Liver (tissue), 9 donors: ENCODE data around the gene TMEM244. TPM values are rescaled to one million over a fixed set of nuclear protein-coding genes. Genes with fewer than 3 reads are reported as not detected.

Source experiments
- DNase-seq: peaks from one replicate; pipeline ENCODE4 v3.0.0-alpha.2; 2017; ENCODE audit warnings: low spot score
- H3K27ac ChIP-seq, 2 donors: one replicate each; pipeline ENCODE4 v1.7.0; 2013; ENCODE audit warnings: inconsistent platforms in 2 of 2, low read length in 2 of 2, control low read depth in 1 of 2, low read depth in 1 of 2, mild to moderate bottlenecking in 1 of 2
- H3K27me3 ChIP-seq, 4 donors: one replicate each; pipeline versions ENCODE4 v1.6.1 to v1.7.0; 2013; ENCODE audit warnings: low read length in 3 of 4, inconsistent platforms in 1 of 4, mild to moderate bottlenecking in 1 of 4, moderate library complexity in 1 of 4; ENCODE audit not compliant: control insufficient read depth in 4 of 4, insufficient read depth in 4 of 4
- H3K36me3 ChIP-seq, 4 donors: one replicate each; pipeline versions ENCODE4 v1.6.1 to v1.7.0; 2013; ENCODE audit warnings: low read length in 3 of 4, mild to moderate bottlenecking in 3 of 4, low read depth in 1 of 4, moderate library complexity in 1 of 4; ENCODE audit not compliant: control insufficient read depth in 4 of 4, insufficient read depth in 3 of 4
- H3K4me1 ChIP-seq, 4 donors: one replicate each; pipeline versions ENCODE4 v1.6.1 to v1.7.0; 2013; ENCODE audit warnings: low read length in 3 of 4, mild to moderate bottlenecking in 3 of 4, moderate library complexity in 1 of 4; ENCODE audit not compliant: control insufficient read depth in 4 of 4, insufficient read depth in 4 of 4
- H3K4me3 ChIP-seq, 3 donors: one replicate each; pipeline versions ENCODE4 v1.6.1 to v1.7.0; 2013; ENCODE audit warnings: low read length in 3 of 3, control low read depth in 1 of 3, low read depth in 1 of 3, mild to moderate bottlenecking in 1 of 3
- H3K9ac ChIP-seq, 2 donors: one replicate each; pipeline ENCODE4 v1.7.0; 2013; ENCODE audit warnings: low read length in 2 of 2, mild to moderate bottlenecking in 2 of 2, moderate library complexity in 2 of 2, control low read depth in 1 of 2, low read depth in 1 of 2
- H3K9me3 ChIP-seq, 4 donors: one replicate each; pipeline versions ENCODE4 v1.6.1 to v1.7.0; 2013; ENCODE audit warnings: low read length in 3 of 4; ENCODE audit not compliant: control insufficient read depth in 4 of 4
- ATF3 ChIP-seq: IDR thresholded peaks from 2 replicates; pipeline ENCODE4 v1.6.1; 2016; ENCODE audit warnings: antibody characterized with exemption
- CTCF ChIP-seq: fragments of 150-350 bp; IDR thresholded peaks from 2 replicates; pipeline ENCODE4 v1.5.1; 2017; ENCODE audit warnings: improper control_type of control experiment, low read depth, low read length; ENCODE audit not compliant: missing input control
- EGR1 ChIP-seq, 2 donors: IDR thresholded peaks; 2 replicates each; pipeline ENCODE4 v1.6.1; 2016 to 2018; ENCODE audit warnings: antibody characterized with exemption in 2 of 2, low read depth in 2 of 2
- FOXA1 ChIP-seq: IDR thresholded peaks from 2 replicates; pipeline ENCODE4 v1.6.1; 2016; ENCODE audit warnings: antibody characterized with exemption
- FOXA2 ChIP-seq: IDR thresholded peaks from 2 replicates; pipeline ENCODE4 v1.6.1; 2016; ENCODE audit warnings: antibody characterized with exemption
- GABPA ChIP-seq, 2 donors: IDR thresholded peaks in 1 of 2; conservative IDR thresholded peaks in 1 of 2; 2 replicates each; pipeline ENCODE4 v1.6.1; 2016; ENCODE audit warnings: antibody characterized with exemption in 2 of 2, mild to moderate bottlenecking in 1 of 2, moderate library complexity in 1 of 2
- HNF4A ChIP-seq, 2 donors: conservative IDR thresholded peaks; 2 replicates each; pipeline ENCODE4 v1.6.1; 2016; ENCODE audit warnings: antibody characterized with exemption in 2 of 2, mild to moderate bottlenecking in 2 of 2
- HNF4G ChIP-seq: IDR thresholded peaks from 2 replicates; pipeline ENCODE4 v1.6.1; 2016; ENCODE audit warnings: antibody characterized with exemption
- JUND ChIP-seq, 2 donors: IDR thresholded peaks; 2 replicates each; pipeline ENCODE4 v1.6.1; 2016; ENCODE audit warnings: antibody characterized with exemption in 2 of 2
- NR2F2 ChIP-seq: IDR thresholded peaks from 2 replicates; pipeline ENCODE4 v1.6.1; 2016; ENCODE audit warnings: antibody characterized with exemption
- RAD21 ChIP-seq, 2 donors: IDR thresholded peaks; 2 replicates each; pipeline ENCODE4 v1.6.1; 2016; ENCODE audit warnings: antibody characterized with exemption in 2 of 2, mild to moderate bottlenecking in 2 of 2
- RXRA ChIP-seq, 2 donors: IDR thresholded peaks; 2 replicates each; pipeline ENCODE4 v1.6.1; 2017 to 2018; ENCODE audit warnings: antibody characterized with exemption in 2 of 2, mild to moderate bottlenecking in 1 of 2
- SP1 ChIP-seq: IDR thresholded peaks from 2 replicates; pipeline ENCODE4 v1.6.1; 2018; ENCODE audit warnings: antibody characterized with exemption, mild to moderate bottlenecking
- TAF1 ChIP-seq: conservative IDR thresholded peaks from 2 replicates; pipeline ENCODE4 v1.6.1; 2016; ENCODE audit warnings: antibody characterized with exemption, mild to moderate bottlenecking
- YY1 ChIP-seq: IDR thresholded peaks from 2 replicates; pipeline ENCODE4 v1.6.1; 2016; ENCODE audit warnings: antibody characterized with exemption, mild to moderate bottlenecking
- WGBS: extraction: QIAGEN DNeasy Blood & Tissue Kit; methylation state at CpG from one replicate; pipeline ENCODE4 v1.1.7; 2013; 5-methylcytosine and 5-hydroxymethylcytosine counted together
- polyA plus RNA-seq, 2 donors: library from polyadenylated mRNA; stranded (reverse) in 1 of 2; unstranded in 1 of 2; fragments of 200-250 nt in 1 of 2; fragments of >200 nt in 1 of 2; fragmentation: Nextera tagmentation in 1 of 2; extraction: Ambion mirVana in 1 of 2; gene quantifications; one replicate each; pipeline versions ENCODE4 v1.2.1 to v1.2.3, GENCODE V29; 2013 to 2015
- total RNA-seq, 2 donors: library from RNA; depleted of rRNA; stranded (reverse); fragments of >200 nt; gene quantifications; one replicate each; pipeline ENCODE4 v1.2.3, GENCODE V29; 2014
- TF ChIP-seq, protein P1 (sequence below): IDR thresholded peaks from 2 replicates; pipeline ENCODE4 v1.6.1; 2016; ENCODE audit warnings: antibody characterized with exemption
- TF ChIP-seq, protein P2 (sequence below): IDR thresholded peaks from 2 replicates; pipeline ENCODE4 v1.6.1; 2016; ENCODE audit warnings: antibody characterized with exemption, mild to moderate bottlenecking
- TF ChIP-seq, protein P3 (sequence below): IDR thresholded peaks from 2 replicates; pipeline ENCODE4 v1.6.1; 2016; ENCODE audit warnings: antibody characterized with exemption
- donor health status: healthy.
- donor health status: healthy.
- donor health status: healthy.
- donor health status: healthy.
- donor health status: healthy.

TMEM244 gene
- total and polyA plus RNA-seq, 4 donors, result not detected

DNA sequence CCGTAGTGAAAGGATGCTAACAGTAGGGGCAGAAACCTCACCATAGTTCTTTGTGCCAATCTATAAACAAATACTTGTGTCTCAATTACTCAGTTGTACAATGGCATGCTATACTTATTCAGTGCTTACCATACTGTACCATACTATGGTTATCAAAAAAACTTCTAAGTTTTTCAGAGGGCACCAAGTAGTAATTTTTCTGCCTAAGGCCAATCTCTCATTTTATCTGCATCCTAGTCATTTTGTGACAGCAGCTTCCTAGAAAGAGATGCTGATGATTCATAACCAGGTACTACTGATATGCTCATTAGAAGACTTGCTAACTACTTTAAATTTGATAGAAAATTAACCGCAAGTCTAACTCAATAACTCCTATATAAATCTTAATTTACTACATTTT lies 42.9 kb downstream of the TMEM244 start:
- WGBS, result 73% methylated on average over 2 of the region's 2 CpGs
- TF ChIP-seq ATF3, result no peak
- Histone ChIP-seq H3K27ac (no peak overlapping the region), H3K27me3 (no peaks in the 10 kb centered on the region), H3K4me1 (peaks cover 0 to 13% (median 11%) of the 10 kb centered on the region in 4 donors), H3K4me3 (no peak overlapping the region), H3K9me3 (no peaks in the 10 kb centered on the region), H3K36me3 (no peaks in the 10 kb centered on the region), H3K9ac (no peak overlapping the region)
- no peak for DNase-seq

DNA sequence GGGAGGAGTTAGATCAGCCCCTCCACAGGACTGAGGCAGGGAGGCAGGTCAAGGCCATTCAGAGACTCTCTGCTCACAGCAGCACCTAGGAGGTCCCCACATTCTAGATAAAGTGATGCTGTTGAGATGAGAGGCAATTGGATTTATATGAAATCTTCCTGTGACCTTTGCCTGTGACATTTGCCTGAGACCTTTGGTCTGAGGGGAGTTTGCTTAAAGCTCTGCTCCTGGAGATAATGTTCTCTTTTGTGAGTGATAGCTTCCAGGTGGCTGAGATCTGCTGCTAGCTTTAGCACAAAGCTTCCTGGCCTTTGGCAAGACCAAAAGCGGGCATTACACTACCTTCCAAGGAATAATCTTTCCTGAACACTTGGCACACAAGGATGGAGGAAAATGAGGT lies 43.3 kb downstream of the TMEM244 start:
- TF ChIP-seq RAD21 (IDR thresholded peaks at IDR 0.05) (no peak), HNF4A (conservative IDR thresholded peaks at IDR 0.05) (peak in 1 of 2 donors; percentile 35)
- H3K4me1 ChIP-seq, result peaks cover 0 to 15% (median 12%) of the 10 kb centered on the region in 4 donors
- H3K4me3 ChIP-seq, result no peak overlapping the region
- H3K27ac ChIP-seq, result no peak overlapping the region
- no peak overlapping the region for H3K9ac ChIP-seq
- no peaks in the 10 kb centered on the region for H3K36me3 ChIP-seq
- no peaks in the 10 kb centered on the region for H3K9me3 ChIP-seq
- 45% methylated on average over 1 of the region's 1 CpG for WGBS
- DNase-seq, result no peak
- no peaks in the 10 kb centered on the region for H3K27me3 ChIP-seq

- no peak overlapping the region for H3K27ac ChIP-seq
- no peaks in the 10 kb centered on the region for H3K36me3 ChIP-seq
- no peaks in the 10 kb centered on the region for H3K27me3 ChIP-seq
- DNase-seq, result no peak
- H3K9ac ChIP-seq, result no peak overlapping the region
- peaks cover 0 to 20% (median 14%) of the 10 kb centered on the region in 4 donors for H3K4me1 ChIP-seq
- TF ChIP-seq RXRA (IDR thresholded peaks at IDR 0.05) (no peak), YY1 (no peak), NR2F2 (no peak), TAF1 (no peak), SP1 (no peak), FOXA1 (no peak), JUND (IDR thresholded peaks at IDR 0.05) (no peak), CTCF (no peak), HNF4A (conservative IDR thresholded peaks at IDR 0.05) (no peak), ATF3 (no peak), RAD21 (IDR thresholded peaks at IDR 0.05) (no peak), EGR1 (IDR thresholded peaks at IDR 0.05; ENCODE audit: low read depth in 2 of 2) (no peak), FOXA2 (no peak), HNF4G (no peak), GABPA (IDR thresholded peaks at IDR 0.05 in 1 of 2, conservative IDR thresholded peaks at IDR 0.05 in 1 of 2) (no peak)
- TF ChIP-seq, protein P1, sequence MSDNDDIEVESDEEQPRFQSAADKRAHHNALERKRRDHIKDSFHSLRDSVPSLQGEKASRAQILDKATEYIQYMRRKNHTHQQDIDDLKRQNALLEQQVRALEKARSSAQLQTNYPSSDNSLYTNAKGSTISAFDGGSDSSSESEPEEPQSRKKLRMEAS, result no peak
- TF ChIP-seq, protein P2, sequence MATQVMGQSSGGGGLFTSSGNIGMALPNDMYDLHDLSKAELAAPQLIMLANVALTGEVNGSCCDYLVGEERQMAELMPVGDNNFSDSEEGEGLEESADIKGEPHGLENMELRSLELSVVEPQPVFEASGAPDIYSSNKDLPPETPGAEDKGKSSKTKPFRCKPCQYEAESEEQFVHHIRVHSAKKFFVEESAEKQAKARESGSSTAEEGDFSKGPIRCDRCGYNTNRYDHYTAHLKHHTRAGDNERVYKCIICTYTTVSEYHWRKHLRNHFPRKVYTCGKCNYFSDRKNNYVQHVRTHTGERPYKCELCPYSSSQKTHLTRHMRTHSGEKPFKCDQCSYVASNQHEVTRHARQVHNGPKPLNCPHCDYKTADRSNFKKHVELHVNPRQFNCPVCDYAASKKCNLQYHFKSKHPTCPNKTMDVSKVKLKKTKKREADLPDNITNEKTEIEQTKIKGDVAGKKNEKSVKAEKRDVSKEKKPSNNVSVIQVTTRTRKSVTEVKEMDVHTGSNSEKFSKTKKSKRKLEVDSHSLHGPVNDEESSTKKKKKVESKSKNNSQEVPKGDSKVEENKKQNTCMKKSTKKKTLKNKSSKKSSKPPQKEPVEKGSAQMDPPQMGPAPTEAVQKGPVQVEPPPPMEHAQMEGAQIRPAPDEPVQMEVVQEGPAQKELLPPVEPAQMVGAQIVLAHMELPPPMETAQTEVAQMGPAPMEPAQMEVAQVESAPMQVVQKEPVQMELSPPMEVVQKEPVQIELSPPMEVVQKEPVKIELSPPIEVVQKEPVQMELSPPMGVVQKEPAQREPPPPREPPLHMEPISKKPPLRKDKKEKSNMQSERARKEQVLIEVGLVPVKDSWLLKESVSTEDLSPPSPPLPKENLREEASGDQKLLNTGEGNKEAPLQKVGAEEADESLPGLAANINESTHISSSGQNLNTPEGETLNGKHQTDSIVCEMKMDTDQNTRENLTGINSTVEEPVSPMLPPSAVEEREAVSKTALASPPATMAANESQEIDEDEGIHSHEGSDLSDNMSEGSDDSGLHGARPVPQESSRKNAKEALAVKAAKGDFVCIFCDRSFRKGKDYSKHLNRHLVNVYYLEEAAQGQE, result no peak
- TF ChIP-seq, protein P3, sequence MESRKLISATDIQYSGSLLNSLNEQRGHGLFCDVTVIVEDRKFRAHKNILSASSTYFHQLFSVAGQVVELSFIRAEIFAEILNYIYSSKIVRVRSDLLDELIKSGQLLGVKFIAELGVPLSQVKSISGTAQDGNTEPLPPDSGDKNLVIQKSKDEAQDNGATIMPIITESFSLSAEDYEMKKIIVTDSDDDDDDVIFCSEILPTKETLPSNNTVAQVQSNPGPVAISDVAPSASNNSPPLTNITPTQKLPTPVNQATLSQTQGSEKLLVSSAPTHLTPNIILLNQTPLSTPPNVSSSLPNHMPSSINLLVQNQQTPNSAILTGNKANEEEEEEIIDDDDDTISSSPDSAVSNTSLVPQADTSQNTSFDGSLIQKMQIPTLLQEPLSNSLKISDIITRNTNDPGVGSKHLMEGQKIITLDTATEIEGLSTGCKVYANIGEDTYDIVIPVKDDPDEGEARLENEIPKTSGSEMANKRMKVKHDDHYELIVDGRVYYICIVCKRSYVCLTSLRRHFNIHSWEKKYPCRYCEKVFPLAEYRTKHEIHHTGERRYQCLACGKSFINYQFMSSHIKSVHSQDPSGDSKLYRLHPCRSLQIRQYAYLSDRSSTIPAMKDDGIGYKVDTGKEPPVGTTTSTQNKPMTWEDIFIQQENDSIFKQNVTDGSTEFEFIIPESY, result no peak
- peak overlapping the region in 1 of 3 donors; percentile 23 for H3K4me3 ChIP-seq
- no peaks in the 10 kb centered on the region for H3K9me3 ChIP-seq
- 37% methylated on average over 3 of the region's 3 CpGs for WGBS
Observed at GRCh38 chr6:129817332-129817731, 43.8 kb downstream of the TMEM244 start.
